HUDEP-2 (cell line): ENCODE measurements around the gene GUCA1C.

Experiments
- DNase-seq, 76 experiments: peaks; one replicate each; lab custom pipeline; 2025; ENCODE audit not compliant: unreplicated experiment in 76 of 76; lab: John Stamatoyannopoulos, UW

Gene GUCA1C

GRCh38 chr3:108953700-108954099 lies at the start of gene GUCA1C:
Gene GUCA1C (minus strand): TSS chr3:108953879. CDS start chr3:108953762, 117 bp downstream.
- no peak for DNase-seq

- no peak for DNase-seq
These were observed 44.8 kb upstream of the GUCA1C start for GRCh38 chr3:108998436-108998835.

GRCh38 chr3:108985844-108986243 lies 32.2 kb upstream of the GUCA1C start:
- no peak for DNase-seq

GRCh38 chr3:108983051-108983450 lies 29.4 kb upstream of the GUCA1C start:
- DNase-seq: no peak

GRCh38 chr3:108976058-108976457 lies 22.4 kb upstream of the GUCA1C start:
- DNase-seq: no peak

GRCh38 chr3:108973019-108973418 lies 19.3 kb upstream of the GUCA1C start:
- no peak for DNase-seq

GRCh38 chr3:108972482-108972881 lies 18.8 kb upstream of the GUCA1C start:
- DNase-seq: no peak

GRCh38 chr3:108970561-108970960 lies 16.9 kb upstream of the GUCA1C start:
- DNase-seq: no peak

GRCh38 chr3:108966773-108967172 lies 13.1 kb upstream of the GUCA1C start:
- DNase-seq: no peak

GRCh38 chr3:108959017-108959416 lies 5.3 kb upstream of the GUCA1C start:
- DNase-seq: no peak

GRCh38 chr3:108953210-108953609 lies 469 bp downstream of the GUCA1C start:
- DNase-seq: no peak

GRCh38 chr3:108951820-108952501 lies 1.7 kb downstream of the GUCA1C start:
- no peak for DNase-seq

- DNase-seq: no peak
These were observed 5.8 kb downstream of the GUCA1C start for GRCh38 chr3:108947855-108948254.

GRCh38 chr3:108946292-108947285 lies 7.1 kb downstream of the GUCA1C start:
- DNase-seq: no peak

GRCh38 chr3:108940568-108941263 lies 13.0 kb downstream of the GUCA1C start:
- DNase-seq: no peak

GRCh38 chr3:108940166-108940565 lies 13.5 kb downstream of the GUCA1C start:
- DNase-seq: no peak

- no peak for DNase-seq
These were observed 16.6 kb downstream of the GUCA1C start for GRCh38 chr3:108936924-108937689.

- DNase-seq: no peak
These were observed 22.6 kb downstream of the GUCA1C start for GRCh38 chr3:108931035-108931434.

- no peak for DNase-seq
These were observed 34.8 kb downstream of the GUCA1C start for GRCh38 chr3:108918866-108919265.
